Left lung (tissue), 10 donors: ENCODE measurements around the gene MCEMP1. TPM values are rescaled to one million over a fixed set of nuclear protein-coding genes. Genes with fewer than 3 reads are reported as not detected.

Experiments
- ATAC-seq: fragments of 200-7000 bp; cut with Tn5 transposase; one replicate; pipeline ENCODE4 v1.9.1; 2020; ENCODE audit warnings: moderate library complexity
- DNase-seq, 4 donors: peaks; one replicate each; pipeline ENCODE4 v3.0.0-alpha.2; 2013 to 2020
- H3K27ac ChIP-seq, 2 donors: fragments of 200-600 bp; sonication (generic) in 1 of 2; one replicate each; pipeline versions ENCODE4 v1.5.0 to v1.8.0; 2020 to 2021
- H3K27me3 ChIP-seq, 2 donors: fragments of 200-600 bp; sonication (generic) in 1 of 2; one replicate each; pipeline versions ENCODE4 v1.5.0 to v1.8.0; 2020 to 2021
- H3K36me3 ChIP-seq, 2 donors: fragments of 200-600 bp; sonication (generic) in 1 of 2; one replicate each; pipeline versions ENCODE4 v1.5.0 to v1.8.0; 2020 to 2021
- H3K4me1 ChIP-seq, 2 donors: fragments of 200-600 bp; one replicate each; pipeline ENCODE4 v1.8.0; 2021
- H3K4me3 ChIP-seq, 2 donors: fragments of 200-600 bp; sonication (generic) in 1 of 2; one replicate each; pipeline versions ENCODE4 v1.5.0 to v1.8.0; 2020 to 2021; ENCODE audit warnings: mild to moderate bottlenecking in 1 of 2
- H3K9me3 ChIP-seq, 2 donors: fragments of 200-600 bp; sonication (generic) in 1 of 2; one replicate each; pipeline versions ENCODE4 v1.5.0 to v1.8.0; 2020 to 2021
- CTCF ChIP-seq, 2 donors: fragments of 200-600 bp; sonication (generic) in 1 of 2; IDR thresholded peaks; one replicate each; pipeline versions ENCODE4 v1.5.0 to v1.8.0; 2021; ENCODE audit warnings: antibody characterized with exemption in 2 of 2
- intact Hi-C, 2 donors: fragments of 100-400 bp; cut with DNase I; formaldehyde crosslinking; loops; one replicate each; pipeline versions ENCODE4 v1.11.2 to v1.14.2; 2022
- polyA plus RNA-seq, 6 donors: library from polyadenylated mRNA; unstranded; fragments of 120-200 nt; gene quantifications; one replicate each; pipeline ENCODE4 v1.2.1, GENCODE V29; 2013; ENCODE audit not compliant: insufficient read length in 6 of 6
- total RNA-seq, 2 donors: library from RNA; stranded (reverse); fragmentation: NEBNext Ultra II Directional; extraction: Animal tissue kit (Norgen Biotek cat#: 25700); gene quantifications; one replicate each; pipeline ENCODE4 v1.2.1, GENCODE V29; 2021
- donor health status: DM: no; HTN: yes; CAD: no.
- donor health status: DM: no; HTN: no; CAD: no.

The MCEMP1 gene
- total and polyA plus RNA-seq, 8 donors, result 0.32 to 112 (median 0.62) TPM

- intact Hi-C loops, result no loop called here
- ATAC-seq, result no peak
- H3K4me3 ChIP-seq, result no peak overlapping the region
Observed at GRCh38 chr19:7716762-7717161, 39.9 kb downstream of the MCEMP1 start.

GRCh38 chr19:7718668-7719067 lies 41.8 kb downstream of the MCEMP1 start:
- no peak for TF ChIP-seq CTCF (IDR thresholded peaks at IDR 0.05)
- intact Hi-C loops, result no loop called here
- ATAC-seq, result no peak

More at GRCh38 chr19:7716762-7717161, 39.9 kb downstream of the MCEMP1 start:
- no peak for DNase-seq
- TF ChIP-seq CTCF (IDR thresholded peaks at IDR 0.05), result no peak
- peaks cover 0 to 9% of the 10 kb centered on the region in 2 donors for H3K9me3 ChIP-seq
- peaks cover 0 to 18% of the 10 kb centered on the region in 2 donors for H3K4me1 ChIP-seq
- H3K27ac ChIP-seq, result no peak overlapping the region
- H3K27me3 ChIP-seq, result no peaks in the 10 kb centered on the region
- H3K36me3 ChIP-seq, result no peaks in the 10 kb centered on the region

GRCh38 chr19:7720351-7720750 lies 43.5 kb downstream of the MCEMP1 start:
- Histone ChIP-seq H3K9me3 (peaks cover 0 to 9% of the 10 kb centered on the region in 2 donors), H3K4me3 (no peak overlapping the region), H3K27ac (no peak overlapping the region), H3K4me1 (peaks cover 0 to 11% of the 10 kb centered on the region in 2 donors), H3K27me3 (peaks cover 0 to 4% of the 10 kb centered on the region in 2 donors), H3K36me3 (no peaks in the 10 kb centered on the region)
- ATAC-seq (no peak), DNase-seq (no peak)
- intact Hi-C loops, result no loop called here
- TF ChIP-seq CTCF (IDR thresholded peaks at IDR 0.05), result no peak

More at GRCh38 chr19:7718668-7719067, 41.8 kb downstream of the MCEMP1 start:
- H3K9me3 ChIP-seq, result peaks cover 0 to 9% of the 10 kb centered on the region in 2 donors
- no peak overlapping the region for H3K4me3 ChIP-seq
- H3K36me3 ChIP-seq, result no peaks in the 10 kb centered on the region
- peaks cover 0 to 18% of the 10 kb centered on the region in 2 donors for H3K4me1 ChIP-seq
- peaks cover 0 to 4% of the 10 kb centered on the region in 2 donors for H3K27me3 ChIP-seq
- no peak for DNase-seq
- no peak overlapping the region for H3K27ac ChIP-seq

GRCh38 chr19:7722231-7722651 lies 45.4 kb downstream of the MCEMP1 start:
- Histone ChIP-seq H3K9me3 (no peaks in the 10 kb centered on the region), H3K4me3 (no peak overlapping the region), H3K27ac (no peak overlapping the region), H3K27me3 (peaks cover 0 to 4% of the 10 kb centered on the region in 2 donors), H3K4me1 (peaks cover 0 to 6% of the 10 kb centered on the region in 2 donors), H3K36me3 (no peaks in the 10 kb centered on the region)
- DNase-seq (no peak), ATAC-seq (no peak)
- TF ChIP-seq CTCF (IDR thresholded peaks at IDR 0.05), result no peak
- intact Hi-C loops, result no loop called here

GRCh38 chr19:7725791-7726190 lies 48.9 kb downstream of the MCEMP1 start:
- Histone ChIP-seq H3K27me3 (peaks cover 22 to 40% of the 10 kb centered on the region in 2 donors), H3K4me3 (no peak overlapping the region), H3K27ac (no peak overlapping the region), H3K36me3 (no peaks in the 10 kb centered on the region), H3K4me1 (peaks cover 0 to 19% of the 10 kb centered on the region in 2 donors), H3K9me3 (no peaks in the 10 kb centered on the region)
- no peak for TF ChIP-seq CTCF (IDR thresholded peaks at IDR 0.05)
- intact Hi-C loops, result no loop called here
- DNase-seq (no peak), ATAC-seq (no peak)
